DND-41 (cell line): ENCODE data around the gene VOPP1.
"Not testable (repeated sequence)": the region's sequence is repeated elsewhere in the genome, so short reads cannot be mapped to it uniquely, and the experiment has no call there.

Source experiments
- ATAC-seq: fragments of 200-7000 bp; cut with Tn5 transposase; 3 replicates; pipeline ENCODE4 v1.9.1; 2021; ENCODE audit warnings: low read depth; ENCODE audit not compliant: insufficient read depth
- DNase-seq: peaks from one replicate; pipeline ENCODE4 v3.0.0-alpha.2; 2020
- H2AFZ ChIP-seq: 2 replicates; pipeline ENCODE4 v1.6.0; 2012; ENCODE audit warnings: low read depth, low read length
- H3K27ac ChIP-seq: 2 replicates; pipeline ENCODE4 v1.5.1; 2012; ENCODE audit warnings: low read length, inconsistent platforms
- H3K27me3 ChIP-seq: fragments of 200-600 bp; sonication (generic); 2 replicates; pipeline ENCODE4 v1.6.0; 2012; ENCODE audit warnings: low read length, mild to moderate bottlenecking, inconsistent platforms; ENCODE audit not compliant: insufficient read depth, poor library complexity
- H3K36me3 ChIP-seq: 2 replicates; pipeline ENCODE4 v1.5.1; 2012; ENCODE audit warnings: low read length, inconsistent platforms; ENCODE audit not compliant: insufficient read depth
- H3K4me1 ChIP-seq: 2 replicates; pipeline ENCODE4 v1.5.1; 2012; ENCODE audit warnings: mild to moderate bottlenecking, low read length; ENCODE audit not compliant: insufficient read depth
- H3K4me2 ChIP-seq: 2 replicates; pipeline ENCODE4 v1.6.0; 2012; ENCODE audit warnings: mild to moderate bottlenecking, moderate library complexity, low read length, inconsistent platforms; ENCODE audit not compliant: insufficient read depth
- H3K4me3 ChIP-seq, 2 experiments: fragments of 200-600 bp in 1 of 2; shearing (Covaris generic) in 1 of 2; 2 replicates each; pipeline ENCODE4 v1.5.1; 2012 to 2016; ENCODE audit warnings: inconsistent platforms in 2 of 2, low read length in 2 of 2, mild to moderate bottlenecking in 2 of 2, low read depth in 1 of 2, moderate library complexity in 1 of 2
- H3K79me2 ChIP-seq: 2 replicates; pipeline ENCODE4 v1.6.0; 2012; ENCODE audit warnings: low read length, inconsistent platforms; ENCODE audit not compliant: insufficient read depth
- H3K9ac ChIP-seq: 2 replicates; pipeline ENCODE4 v1.6.0; 2012; ENCODE audit warnings: low read depth, mild to moderate bottlenecking, inconsistent platforms, low read length, moderate library complexity
- H3K9me3 ChIP-seq: 2 replicates; pipeline ENCODE4 v1.5.1; 2012; ENCODE audit warnings: low read length, moderate library complexity, mild to moderate bottlenecking, inconsistent platforms; ENCODE audit not compliant: insufficient read depth, severe bottlenecking
- H4K20me1 ChIP-seq: 2 replicates; pipeline ENCODE4 v1.6.0; 2012; ENCODE audit warnings: low read length; ENCODE audit not compliant: insufficient read depth
- EZH2 ChIP-seq: IDR thresholded peaks from 3 replicates; pipeline ENCODE4 v1.6.1; 2012; ENCODE audit warnings: borderline replicate concordance, low read depth, mild to moderate bottlenecking, moderate library complexity, low read length, inconsistent platforms; ENCODE audit not compliant: severe bottlenecking
- TF ChIP-seq, protein P1 (sequence below): IDR thresholded peaks from 2 replicates; pipeline ENCODE4 v1.5.1; 2012; ENCODE audit warnings: borderline replicate concordance, low read length, moderate library complexity, mild to moderate bottlenecking; ENCODE audit not compliant: poor library complexity, severe bottlenecking; ENCODE audit errors: extremely low read depth

VOPP1 gene, protein sequence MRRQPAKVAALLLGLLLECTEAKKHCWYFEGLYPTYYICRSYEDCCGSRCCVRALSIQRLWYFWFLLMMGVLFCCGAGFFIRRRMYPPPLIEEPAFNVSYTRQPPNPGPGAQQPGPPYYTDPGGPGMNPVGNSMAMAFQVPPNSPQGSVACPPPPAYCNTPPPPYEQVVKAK

DNA sequence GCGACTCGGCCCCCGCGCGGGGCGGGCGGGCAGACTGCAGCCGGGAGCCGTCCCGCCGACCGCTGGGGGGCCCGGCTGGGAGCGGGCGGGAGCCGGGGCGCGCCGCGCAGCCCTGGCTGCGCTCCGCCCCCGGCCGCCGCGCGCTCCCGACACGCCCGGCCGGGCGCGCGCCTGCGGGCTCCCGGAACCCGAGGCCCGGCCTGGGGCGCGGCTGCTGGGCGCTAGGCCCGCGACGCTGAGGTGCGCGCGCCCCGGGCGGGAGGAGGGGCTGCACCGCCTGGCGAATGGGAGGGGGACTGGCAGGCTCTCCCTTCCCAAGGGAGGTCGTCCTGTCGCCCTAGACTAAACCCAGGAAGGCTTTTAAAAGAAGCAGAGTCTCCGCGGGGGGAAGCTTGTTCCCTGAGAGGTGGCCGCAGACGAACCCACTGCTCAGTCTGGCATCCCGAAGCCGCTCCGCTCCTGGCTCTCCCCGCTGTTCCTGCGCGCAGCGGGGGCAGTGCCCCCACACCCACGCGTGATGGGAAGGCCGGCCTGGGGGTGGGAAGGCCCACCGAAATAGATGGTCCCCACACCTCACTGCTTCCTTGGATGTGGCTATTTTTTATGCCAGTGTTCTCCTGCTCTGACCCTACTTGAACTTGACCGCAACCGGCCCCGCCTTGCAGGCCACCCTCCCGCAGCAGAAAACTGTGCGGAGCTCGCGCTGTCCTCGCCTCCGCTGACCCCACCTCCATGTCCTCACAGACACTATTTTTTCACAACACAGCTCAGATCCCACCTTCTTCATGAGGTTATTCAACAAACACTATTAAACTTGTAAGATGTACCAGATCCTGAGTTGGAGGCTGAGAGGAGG lies at the start of gene VOPP1:
VOPP1 (minus strand) TSS at position 125 of the 856 bp plus-strand sequence. CDS start 178 bp downstream, outside the sequence.
- Histone ChIP-seq H3K9me3 (no peaks in the 10 kb centered on the region), H3K27ac (peak within 1 kb of the TSS; percentile 81), H3K27me3 (no peaks in the 10 kb centered on the region), H3K4me3 (peak within 1 kb of the TSS; percentile 79 to 90), H3K4me2 (peak within 1 kb of the TSS; percentile 75), H2AFZ (peak within 1 kb of the TSS; percentile 79), H3K9ac (peak within 1 kb of the TSS; percentile 85), H4K20me1 (peaks cover 30% of the 10 kb centered on the region), H3K4me1 (peaks cover 54% of the 10 kb centered on the region), H3K36me3 (peaks cover 10% of the 10 kb centered on the region; the same call in 1 of the 2 replicates), H3K79me2 (peaks cover 44% of the 10 kb centered on the region)
- peak; percentile 60 for ATAC-seq
- DNase-seq = peak; percentile 75
- TF ChIP-seq, protein P1, sequence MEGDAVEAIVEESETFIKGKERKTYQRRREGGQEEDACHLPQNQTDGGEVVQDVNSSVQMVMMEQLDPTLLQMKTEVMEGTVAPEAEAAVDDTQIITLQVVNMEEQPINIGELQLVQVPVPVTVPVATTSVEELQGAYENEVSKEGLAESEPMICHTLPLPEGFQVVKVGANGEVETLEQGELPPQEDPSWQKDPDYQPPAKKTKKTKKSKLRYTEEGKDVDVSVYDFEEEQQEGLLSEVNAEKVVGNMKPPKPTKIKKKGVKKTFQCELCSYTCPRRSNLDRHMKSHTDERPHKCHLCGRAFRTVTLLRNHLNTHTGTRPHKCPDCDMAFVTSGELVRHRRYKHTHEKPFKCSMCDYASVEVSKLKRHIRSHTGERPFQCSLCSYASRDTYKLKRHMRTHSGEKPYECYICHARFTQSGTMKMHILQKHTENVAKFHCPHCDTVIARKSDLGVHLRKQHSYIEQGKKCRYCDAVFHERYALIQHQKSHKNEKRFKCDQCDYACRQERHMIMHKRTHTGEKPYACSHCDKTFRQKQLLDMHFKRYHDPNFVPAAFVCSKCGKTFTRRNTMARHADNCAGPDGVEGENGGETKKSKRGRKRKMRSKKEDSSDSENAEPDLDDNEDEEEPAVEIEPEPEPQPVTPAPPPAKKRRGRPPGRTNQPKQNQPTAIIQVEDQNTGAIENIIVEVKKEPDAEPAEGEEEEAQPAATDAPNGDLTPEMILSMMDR = no peak
- TF ChIP-seq EZH2 = no peak

DNA sequence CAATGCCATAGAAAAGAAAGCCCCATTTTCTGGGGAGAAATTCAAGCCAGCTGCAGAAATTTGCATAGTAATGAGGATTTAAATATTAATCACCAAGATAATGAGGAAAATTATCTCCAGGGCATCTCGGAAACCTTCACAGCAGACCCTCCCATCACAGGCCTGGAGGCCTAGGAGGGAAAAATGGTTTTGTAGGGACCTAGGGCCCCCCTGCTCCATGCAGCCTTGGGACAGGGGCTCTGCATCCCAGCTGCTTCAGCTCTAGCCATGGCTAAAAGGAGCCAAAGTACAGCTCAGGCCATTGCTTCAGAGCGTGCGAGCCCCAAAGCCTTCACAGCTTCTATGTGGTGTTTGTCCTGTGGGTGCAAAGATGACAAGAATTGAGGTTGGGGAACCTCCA lies 46.6 kb upstream of the VOPP1 start:
- Histone ChIP-seq H2AFZ (no peak overlapping the region), H3K9me3 (peaks cover 10% of the 10 kb centered on the region), H3K27me3 (no peaks in the 10 kb centered on the region), H4K20me1 (no peaks in the 10 kb centered on the region), H3K4me3 (no peak overlapping the region), H3K9ac (no peak overlapping the region), H3K4me1 (no peaks in the 10 kb centered on the region), H3K79me2 (no peaks in the 10 kb centered on the region), H3K4me2 (no peak overlapping the region), H3K36me3 (no peaks in the 10 kb centered on the region), H3K27ac (no peak overlapping the region)
- TF ChIP-seq EZH2 = no peak
- TF ChIP-seq, protein P1 = no peak
- DNase-seq (no peak), ATAC-seq (no peak)

DNA sequence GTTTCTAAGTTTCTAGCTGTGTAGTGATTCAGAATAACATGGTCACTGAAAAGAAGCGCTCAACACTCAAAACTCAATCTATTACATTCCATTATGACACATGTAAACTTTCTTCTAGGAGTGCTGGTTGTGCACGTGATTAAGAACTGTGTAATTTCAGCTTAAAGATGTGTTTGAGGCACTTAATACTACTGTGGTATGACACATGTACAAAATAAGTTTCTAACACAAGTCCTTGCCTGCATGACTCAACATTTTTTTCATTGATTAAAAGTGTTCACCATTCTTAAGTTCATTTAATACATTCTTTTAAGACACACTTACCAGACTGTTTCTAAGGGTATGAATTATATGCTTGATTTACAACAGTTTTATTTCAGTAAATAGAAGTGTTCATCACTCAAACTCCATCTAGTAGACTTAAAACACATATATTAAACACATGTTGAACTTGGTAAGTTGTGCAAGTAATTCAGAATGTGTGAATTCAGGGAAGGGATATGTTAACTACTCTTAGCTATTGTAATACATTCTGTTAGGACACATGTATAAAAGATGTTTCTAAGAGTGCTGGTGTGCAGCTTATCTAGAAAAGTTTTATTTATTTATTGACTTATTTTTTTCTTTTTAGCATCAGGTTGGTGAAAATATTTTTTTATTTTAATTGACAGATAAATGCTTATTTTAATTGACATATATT lies 42.2 kb upstream of the VOPP1 start:
- H3K27me3 ChIP-seq, H3K9ac ChIP-seq, H3K36me3 ChIP-seq, DNase-seq, H3K4me3 ChIP-seq, H3K27ac ChIP-seq, ATAC-seq, H3K4me1 ChIP-seq, H4K20me1 ChIP-seq, H3K4me2 ChIP-seq, H2AFZ ChIP-seq, H3K79me2 ChIP-seq, H3K9me3 ChIP-seq: not testable (repeated sequence)

DNA sequence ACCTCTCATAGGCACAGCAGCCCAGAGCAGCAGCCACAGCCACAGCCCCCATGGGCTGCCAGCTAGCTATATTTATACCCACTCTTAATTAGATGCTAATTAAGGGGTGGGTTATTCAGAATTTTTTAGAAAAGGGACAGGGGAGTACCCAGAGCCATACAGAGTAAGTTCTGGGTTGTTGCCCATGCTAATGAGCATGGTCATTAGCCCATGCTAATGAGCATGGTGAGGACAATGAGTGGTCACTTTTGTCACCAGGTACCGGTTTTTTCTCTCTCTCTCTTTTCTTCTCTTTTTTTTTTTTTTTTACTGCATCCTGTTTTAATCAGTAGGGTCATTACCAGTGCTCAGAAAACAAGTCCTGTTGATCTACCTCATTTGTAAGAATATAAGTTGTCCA lies 37.4 kb upstream of the VOPP1 start:
- H3K36me3 ChIP-seq, H3K9ac ChIP-seq, DNase-seq, H2AFZ ChIP-seq, H3K4me3 ChIP-seq, ATAC-seq, H4K20me1 ChIP-seq, H3K4me1 ChIP-seq, H3K79me2 ChIP-seq, H3K9me3 ChIP-seq, H3K27me3 ChIP-seq, H3K27ac ChIP-seq, H3K4me2 ChIP-seq: not testable (repeated sequence)

DNA sequence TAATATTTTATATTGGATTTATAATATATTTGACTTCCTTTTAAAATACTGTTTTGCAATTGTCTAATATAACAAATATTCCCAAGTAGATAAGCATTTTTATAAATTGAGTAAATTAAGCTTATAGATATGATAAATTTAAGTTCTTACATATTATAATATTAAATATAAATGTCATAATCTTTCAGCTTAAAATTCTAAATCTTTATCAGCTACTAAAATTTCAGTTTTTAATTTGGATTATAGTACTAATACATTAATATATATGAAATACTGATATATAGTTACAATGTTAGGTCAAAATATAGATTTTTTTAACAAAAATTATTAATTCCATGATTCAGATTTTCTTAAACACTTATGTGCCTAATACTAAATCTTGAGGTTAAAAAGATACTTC lies 33.4 kb upstream of the VOPP1 start:
- ATAC-seq, H3K27me3 ChIP-seq, H3K79me2 ChIP-seq, H3K4me2 ChIP-seq, H3K27ac ChIP-seq, DNase-seq, H2AFZ ChIP-seq, H3K9ac ChIP-seq, H3K4me3 ChIP-seq, H3K4me1 ChIP-seq, H3K9me3 ChIP-seq, H3K36me3 ChIP-seq, H4K20me1 ChIP-seq: not testable (repeated sequence)
